Endometrium (tissue), 2 donors: ENCODE data around the gene HOXD1.

Source experiments
- FAIRE-seq: peaks from 2 replicates; lab custom pipeline; 2012; peaks lifted over from hg19 to GRCh38; lab: Jason Lieb, UNC
- donor health status: control.
- donor health status: control.

The HOXD1 gene

GRCh38 chr2:176165370-176166050 lies 23.0 kb upstream of the HOXD1 start:
- FAIRE-seq, result no peak

DNA sequence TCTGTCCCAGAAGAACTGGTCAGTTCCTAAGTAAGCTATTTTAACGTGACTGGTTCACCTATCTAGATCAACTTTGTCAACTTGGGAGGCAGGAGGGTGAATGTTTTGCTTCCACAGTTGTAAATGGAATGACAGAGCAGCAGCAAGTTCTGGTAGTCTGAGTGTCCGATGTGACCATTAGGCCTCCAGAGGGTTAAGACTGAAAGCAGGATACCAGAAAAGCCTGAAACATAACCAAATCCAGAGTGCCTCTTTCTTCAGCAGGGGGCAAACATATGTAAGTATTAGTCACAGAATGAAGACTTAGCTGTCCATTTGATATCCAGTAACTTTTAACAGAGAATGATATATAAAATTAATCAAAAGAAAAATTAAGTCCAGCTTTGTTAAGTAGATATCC lies 22.2 kb upstream of the HOXD1 start:
- FAIRE-seq, result no peak

- no peak for FAIRE-seq
These were observed 21.1 kb upstream of the HOXD1 start for GRCh38 chr2:176167398-176167797.

DNA sequence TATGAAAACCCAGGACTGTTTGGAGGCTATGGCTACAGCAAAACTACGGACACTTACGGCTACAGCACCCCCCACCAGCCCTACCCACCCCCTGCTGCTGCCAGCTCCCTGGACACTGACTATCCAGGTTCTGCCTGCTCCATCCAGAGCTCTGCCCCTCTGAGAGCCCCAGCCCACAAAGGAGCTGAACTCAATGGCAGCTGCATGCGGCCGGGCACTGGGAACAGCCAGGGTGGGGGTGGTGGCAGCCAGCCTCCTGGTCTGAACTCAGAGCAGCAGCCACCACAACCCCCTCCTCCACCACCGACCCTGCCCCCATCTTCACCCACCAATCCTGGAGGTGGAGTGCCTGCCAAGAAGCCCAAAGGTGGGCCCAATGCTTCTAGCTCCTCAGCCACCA lies 19.3 kb upstream of the HOXD1 start:
- no peak for FAIRE-seq

DNA sequence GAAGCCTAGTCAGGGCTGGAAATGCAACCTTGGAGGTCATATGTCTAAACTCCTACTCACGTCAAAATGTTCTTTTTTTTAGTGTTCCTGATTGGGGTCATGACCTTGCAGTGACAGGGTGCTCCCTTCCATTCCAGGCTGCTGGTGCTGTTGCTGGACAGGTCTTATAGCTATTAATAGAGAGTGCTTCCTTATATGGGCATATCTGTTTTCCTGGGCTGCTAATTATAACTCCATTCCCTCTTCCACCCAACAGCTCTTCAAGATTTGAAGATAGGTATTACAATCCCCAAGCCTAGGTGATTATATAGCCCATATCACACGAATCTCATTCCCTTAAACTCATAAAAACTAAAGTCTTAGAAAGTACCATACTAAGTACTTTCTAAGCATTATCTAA lies 18.8 kb upstream of the HOXD1 start:
- no peak for FAIRE-seq

DNA sequence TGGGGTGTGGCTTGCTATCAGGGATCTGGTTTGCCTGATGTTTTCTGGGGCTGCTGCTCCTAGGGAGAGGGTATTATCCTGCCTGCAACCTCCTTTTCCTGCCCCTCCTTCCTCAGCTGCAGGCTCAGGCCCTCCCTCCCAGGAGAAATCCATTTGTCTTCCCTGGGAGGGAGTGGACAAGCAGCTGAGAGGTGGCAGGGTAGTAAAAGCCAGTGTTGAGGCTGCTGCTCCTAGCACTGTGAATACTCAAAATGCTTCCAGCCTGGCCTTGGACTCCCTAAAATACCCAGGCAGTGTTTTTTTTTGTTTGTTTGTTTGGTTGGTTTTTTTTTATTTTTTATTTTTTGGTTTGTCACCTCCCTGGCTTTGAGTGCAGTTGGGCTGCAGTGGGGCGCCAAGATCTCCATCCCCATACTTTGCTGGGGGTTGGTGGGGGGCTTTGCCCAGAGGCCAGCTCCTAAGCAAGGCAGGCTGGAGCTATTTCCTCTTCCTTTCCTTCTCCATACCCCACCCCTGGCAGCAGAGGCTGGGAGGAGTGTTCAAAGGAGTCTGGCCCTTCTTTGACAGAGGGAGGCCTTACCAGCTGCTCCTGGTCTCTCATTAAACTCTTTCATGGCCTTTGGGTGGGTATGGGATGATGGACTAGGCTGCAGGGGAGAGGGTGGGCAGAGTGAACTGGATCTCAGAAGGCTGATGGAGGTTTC lies 17.7 kb upstream of the HOXD1 start:
- no peak for FAIRE-seq

GRCh38 chr2:176171351-176172006 lies 17.0 kb upstream of the HOXD1 start:
- FAIRE-seq, result no peak

DNA sequence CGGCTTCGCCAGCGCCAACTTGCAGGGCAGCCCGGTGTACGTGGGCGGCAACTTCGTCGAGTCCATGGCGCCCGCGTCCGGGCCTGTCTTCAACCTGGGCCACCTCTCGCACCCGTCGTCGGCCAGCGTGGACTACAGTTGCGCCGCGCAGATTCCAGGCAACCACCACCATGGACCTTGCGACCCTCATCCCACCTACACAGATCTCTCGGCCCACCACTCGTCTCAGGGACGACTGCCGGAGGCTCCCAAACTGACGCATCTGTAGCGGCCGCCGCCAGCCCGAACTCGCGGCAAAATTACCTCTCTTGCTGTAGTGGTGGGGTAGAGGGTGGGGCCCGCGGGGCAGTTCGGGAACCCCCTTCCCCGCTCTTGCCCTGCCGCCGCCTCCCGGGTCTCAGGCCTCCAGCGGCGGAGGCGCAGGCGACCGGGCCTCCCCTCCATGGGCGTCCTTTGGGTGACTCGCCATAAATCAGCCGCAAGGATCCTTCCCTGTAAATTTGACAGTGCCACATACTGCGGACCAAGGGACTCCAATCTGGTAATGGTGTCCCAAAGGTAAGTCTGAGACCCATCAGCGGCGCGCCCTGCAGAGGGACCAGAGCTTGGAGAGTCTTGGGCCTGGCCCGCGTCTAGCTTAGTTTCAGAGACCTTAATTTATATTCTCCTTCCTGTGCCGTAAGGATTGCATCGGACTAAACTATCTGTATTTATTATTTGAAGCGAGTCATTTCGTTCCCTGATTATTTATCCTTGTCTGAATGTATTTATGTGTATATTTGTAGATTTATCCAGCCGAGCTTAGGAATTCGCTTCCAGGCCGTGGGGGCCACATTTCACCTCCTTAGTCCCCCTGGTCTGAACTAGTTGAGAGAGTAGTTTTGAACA lies 16.2 kb upstream of the HOXD1 start:
- no peak for FAIRE-seq

DNA sequence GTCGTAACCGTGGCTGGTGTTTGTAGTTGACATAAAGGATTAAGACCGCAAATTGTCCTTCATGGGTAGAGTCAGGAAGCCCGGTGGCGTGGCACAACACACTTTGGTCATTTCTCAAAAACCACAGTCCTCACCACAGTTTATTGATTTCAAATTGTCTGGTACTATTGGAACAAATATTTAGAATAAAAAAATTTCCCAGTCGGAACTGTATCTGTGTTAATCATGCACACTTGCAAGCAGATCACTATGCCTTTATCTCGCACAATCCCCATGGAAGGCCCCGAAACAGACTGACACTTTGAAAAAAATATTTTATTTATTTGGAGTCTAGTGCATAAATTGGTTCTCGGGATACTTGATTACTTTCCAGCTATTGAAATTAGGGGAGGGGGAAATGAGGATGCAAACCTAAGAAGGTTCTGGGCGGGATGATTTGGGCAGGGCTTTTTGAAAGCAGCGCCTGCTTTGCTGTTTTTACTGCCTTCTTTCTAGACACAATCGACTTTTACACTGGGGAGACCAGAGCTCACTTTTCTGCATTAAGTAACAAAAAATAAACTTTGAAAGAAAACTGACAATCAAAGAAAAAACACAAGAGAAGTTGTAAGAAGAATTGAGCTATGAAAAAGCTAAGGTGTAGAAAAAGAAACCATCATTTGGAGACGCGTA lies 15.4 kb upstream of the HOXD1 start:
- FAIRE-seq, result no peak

- FAIRE-seq, result no peak
These were observed 14.7 kb upstream of the HOXD1 start for GRCh38 chr2:176173567-176174381.

- FAIRE-seq, result no peak
These were observed 14.1 kb upstream of the HOXD1 start for GRCh38 chr2:176174382-176174823.

- FAIRE-seq, result no peak
These were observed 13.4 kb upstream of the HOXD1 start for GRCh38 chr2:176174824-176175708.

GRCh38 chr2:176175709-176176607 lies 12.5 kb upstream of the HOXD1 start:
- FAIRE-seq, result no peak

DNA sequence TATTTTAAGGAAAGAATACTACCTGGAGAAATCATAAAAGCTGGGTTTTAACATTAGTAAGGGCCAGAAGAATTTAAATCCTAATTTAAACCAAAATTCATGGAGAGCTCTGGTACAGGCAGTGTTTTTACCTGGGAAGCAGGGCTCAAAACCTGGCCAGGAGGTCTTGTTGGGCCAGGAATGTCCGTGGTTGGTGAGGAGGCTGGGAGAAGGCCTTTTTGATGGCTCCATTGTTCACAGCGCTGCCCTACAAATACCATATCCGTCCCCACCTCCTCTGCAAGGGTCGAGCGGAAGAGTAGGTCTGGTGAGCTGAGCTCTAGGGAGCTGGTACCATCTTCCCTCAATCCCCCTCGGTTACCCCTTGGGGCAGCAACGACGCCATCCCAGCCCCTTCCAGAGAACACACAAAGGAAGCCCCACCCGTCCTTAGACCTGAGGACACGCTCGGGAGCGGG lies 10.9 kb upstream of the HOXD1 start:
- no peak for FAIRE-seq

- no peak for FAIRE-seq
These were observed 10.3 kb upstream of the HOXD1 start for GRCh38 chr2:176178038-176178756.

- FAIRE-seq, result no peak
These were observed 9.6 kb upstream of the HOXD1 start for GRCh38 chr2:176178757-176179295.

DNA sequence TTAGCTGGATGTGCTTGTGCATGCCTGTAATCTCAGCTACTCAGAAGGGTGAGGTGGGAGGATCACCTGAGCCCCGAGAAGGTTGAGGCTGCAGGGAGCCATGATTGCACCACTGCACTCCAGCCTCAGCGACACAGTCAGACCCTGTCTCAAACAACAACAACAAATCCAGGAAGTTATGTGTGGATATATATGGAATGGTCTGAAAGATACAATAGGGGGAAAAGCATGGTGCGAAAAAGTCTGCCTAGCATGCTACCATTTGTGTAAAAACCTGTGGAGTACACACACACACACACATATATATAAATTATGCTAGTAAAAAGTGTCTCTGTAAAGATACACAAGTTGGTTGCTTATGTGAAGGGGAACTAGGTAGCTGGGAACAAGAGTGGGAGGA lies 6.9 kb upstream of the HOXD1 start:
- no peak for FAIRE-seq

DNA sequence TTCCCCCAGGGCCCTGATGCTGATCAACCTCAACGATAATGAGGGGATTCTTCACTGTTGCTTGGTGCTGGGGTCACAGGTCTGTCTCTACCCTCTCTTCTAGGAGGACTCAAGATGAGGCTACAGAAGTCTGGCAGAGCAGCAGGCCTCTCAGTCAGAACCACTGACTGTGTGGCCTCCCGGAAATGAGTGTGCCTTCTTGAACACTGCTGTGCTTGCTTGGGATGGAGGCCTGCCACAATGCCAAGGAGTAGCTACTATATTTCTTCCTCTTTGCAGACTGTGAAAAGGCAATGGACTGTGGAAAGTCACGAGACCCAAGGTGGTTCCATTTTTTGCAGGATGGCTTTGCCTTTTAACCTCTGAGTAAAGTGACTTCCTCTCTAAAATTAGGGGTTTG lies 5.8 kb upstream of the HOXD1 start:
- FAIRE-seq, result no peak
